ENCODE results near the gene AGRP. TPM values are rescaled to one million over a fixed set of nuclear protein-coding genes. Genes with fewer than 3 reads are reported as not detected.
"Not testable (repeated sequence)": the region's sequence is repeated elsewhere in the genome, so short reads cannot be mapped to it uniquely, and the experiment has no call there.

AGRP gene
- total RNA-seq, 4 donors from 2014 or later = not detected

- Histone ChIP-seq H3K27ac (no peak overlapping the region), H3K4me1 (peaks cover 0 to 6% of the 10 kb centered on the region in 2 donors), H3K9me3 (no peaks in the 10 kb centered on the region), H3K27me3 (no peaks in the 10 kb centered on the region), H3K36me3 (no peaks in the 10 kb centered on the region), H3K4me3 (replicated peaks in 1 of 3) (no peak overlapping the region)
- no peak for DNase-seq
- TF ChIP-seq POLR2A (IDR thresholded peaks at IDR 0.05) (no peak), CTCF (IDR thresholded peaks at IDR 0.05) (no peak)
- intact Hi-C loops (cut with DNase I) = no loop called here
- 82 to 88% methylated on average over 12 of the region's 12 CpGs for WGBS, 2 donors
These were observed 33.2 kb upstream of the AGRP start for GRCh38 chr16:67516296-67517154.

GRCh38 chr16:67514382-67514828, 31.1 kb upstream of the AGRP start:
- peaks cover 0 to 5% of the 10 kb centered on the region in 2 donors for H3K4me1 ChIP-seq
- 18 to 24% methylated on average over 8 of the region's 8 CpGs for WGBS, 2 donors
- H3K27me3 ChIP-seq = no peaks in the 10 kb centered on the region
- no peak overlapping the region for H3K4me3 ChIP-seq (replicated peaks in 1 of 3)
- H3K36me3 ChIP-seq = no peaks in the 10 kb centered on the region
- H3K27ac ChIP-seq = no peak overlapping the region
- intact Hi-C loops (cut with DNase I) = no loop called here
- peak; percentile 27 to 67 (median 55) for TF ChIP-seq CTCF (IDR thresholded peaks at IDR 0.05)
- TF ChIP-seq POLR2A (IDR thresholded peaks at IDR 0.05) = no peak
- peak; percentile 79 to 83 for DNase-seq
- no peaks in the 10 kb centered on the region for H3K9me3 ChIP-seq

GRCh38 chr16:67513892-67514291, 30.5 kb upstream of the AGRP start:
- 94% methylated on average over 1 of the region's 1 CpG for WGBS, 2 donors
- H3K4me1 ChIP-seq; DNase-seq; intact Hi-C loops (cut with DNase I); H3K9me3 ChIP-seq; H3K27ac ChIP-seq; H3K27me3 ChIP-seq; H3K4me3 ChIP-seq (replicated peaks in 1 of 3); H3K36me3 ChIP-seq: not testable (repeated sequence)

- WGBS, 2 donors = 61 to 69% methylated on average over 4 of the region's 4 CpGs
- Histone ChIP-seq H3K27ac (no peak overlapping the region), H3K9me3 (no peaks in the 10 kb centered on the region), H3K27me3 (no peaks in the 10 kb centered on the region), H3K4me1 (peaks cover 0 to 6% of the 10 kb centered on the region in 2 donors), H3K4me3 (replicated peaks in 1 of 3) (no peak overlapping the region), H3K36me3 (no peaks in the 10 kb centered on the region)
- intact Hi-C loops (cut with DNase I) = no loop called here
- no peak for DNase-seq
- no peak for TF ChIP-seq POLR2A (IDR thresholded peaks at IDR 0.05)
- TF ChIP-seq CTCF (IDR thresholded peaks at IDR 0.05) = no peak
These were observed 25.7 kb upstream of the AGRP start for GRCh38 chr16:67509016-67509415.

GRCh38 chr16:67506468-67506867, 23.1 kb upstream of the AGRP start:
- intact Hi-C loops (cut with DNase I) = no loop called here
- Histone ChIP-seq H3K36me3 (no peaks in the 10 kb centered on the region), H3K9me3 (no peaks in the 10 kb centered on the region), H3K27ac (no peak overlapping the region), H3K27me3 (no peaks in the 10 kb centered on the region), H3K4me1 (peaks cover 0 to 6% of the 10 kb centered on the region in 2 donors), H3K4me3 (replicated peaks in 1 of 3) (no peak overlapping the region)
- DNase-seq = no peak
- TF ChIP-seq POLR2A (IDR thresholded peaks at IDR 0.05) = no peak
- TF ChIP-seq CTCF (IDR thresholded peaks at IDR 0.05) = no peak
- 56 to 70% methylated on average over 8 of the region's 8 CpGs for WGBS, 2 donors

Measured in thyroid gland (tissue), 4 donors.